NT2/D1 (cell line): Measurements from ENCODE around the gene OGFRL1.

Experiments used
- DNase-seq: peaks from one replicate; pipeline ENCODE4 v3.0.0-alpha.2; 2011; ENCODE audit warnings: low read depth, low spot score
- H3K27me3 ChIP-seq: 2 replicates; pipeline ENCODE4 v1.6.0; 2011; ENCODE audit warnings: mild to moderate bottlenecking; ENCODE audit not compliant: insufficient read length, insufficient read depth
- H3K36me3 ChIP-seq: 2 replicates; pipeline ENCODE4 v1.6.1; 2011; ENCODE audit warnings: mild to moderate bottlenecking, low read length, mixed read lengths; ENCODE audit not compliant: insufficient read depth, insufficient read length
- H3K4me1 ChIP-seq: 2 replicates; pipeline ENCODE4 v1.5.1; 2011; ENCODE audit not compliant: insufficient read depth, insufficient read length
- H3K4me3 ChIP-seq: 2 replicates; pipeline ENCODE4 v1.5.1; 2011; ENCODE audit warnings: low read depth; ENCODE audit not compliant: insufficient read length
- H3K9ac ChIP-seq: 2 replicates; pipeline ENCODE4 v1.6.0; 2011; ENCODE audit warnings: low read depth; ENCODE audit not compliant: insufficient read length
- H3K9me3 ChIP-seq: 2 replicates; pipeline ENCODE4 v1.5.1; 2011; ENCODE audit warnings: mild to moderate bottlenecking, low read length; ENCODE audit not compliant: insufficient read depth
- SUZ12 ChIP-seq: IDR thresholded peaks from 2 replicates; pipeline ENCODE4 v1.6.1; 2011; ENCODE audit not compliant: insufficient read length, insufficient read depth; ENCODE audit errors: extremely low read depth
- YY1 ChIP-seq: IDR thresholded peaks from 2 replicates; pipeline ENCODE4 v1.6.1; 2011; ENCODE audit not compliant: insufficient read length, insufficient read depth
- ZNF274 ChIP-seq: IDR thresholded peaks from 2 replicates; pipeline ENCODE4 v1.6.1; 2011; ENCODE audit warnings: mild to moderate bottlenecking, low read depth, low read length

The OGFRL1 gene

DNA sequence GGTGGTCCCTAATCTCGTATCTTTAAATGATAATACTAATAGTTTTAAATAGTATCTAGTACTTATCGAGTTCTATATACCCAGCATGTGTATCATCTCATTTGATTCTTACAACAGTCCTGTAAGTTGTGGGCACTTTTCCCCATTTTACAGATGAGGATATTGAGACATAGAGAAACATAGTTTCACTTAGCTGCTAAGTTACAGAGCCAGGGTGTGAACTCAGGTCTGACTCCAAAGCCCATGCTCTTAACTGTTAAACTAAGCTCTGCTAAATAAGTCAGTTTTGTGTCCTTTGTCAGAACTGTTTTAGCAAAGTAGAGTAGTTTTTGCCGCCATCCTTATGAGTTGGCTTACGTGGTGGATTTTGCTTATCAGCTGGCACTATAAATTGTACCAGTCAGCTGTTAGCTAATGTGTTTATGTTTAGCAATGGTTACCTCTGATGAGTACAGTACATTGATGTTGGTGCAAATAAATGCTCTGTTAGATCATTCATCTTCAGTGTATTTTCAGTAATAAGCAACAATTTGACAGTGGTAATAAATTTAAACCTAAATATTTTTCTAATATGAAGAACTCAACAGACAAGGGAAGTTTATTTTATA, 12.1 kb downstream of the OGFRL1 start:
- TF ChIP-seq ZNF274: no peak
- TF ChIP-seq SUZ12: no peak
- no peak for TF ChIP-seq YY1
- peaks cover 21% of the 10 kb centered on the region for H3K36me3 ChIP-seq
- no peaks in the 10 kb centered on the region for H3K4me1 ChIP-seq
- no peak overlapping the region for H3K4me3 ChIP-seq
- H3K9me3 ChIP-seq: no peaks in the 10 kb centered on the region
- no peak for DNase-seq
- H3K9ac ChIP-seq: no peak overlapping the region
- no peaks in the 10 kb centered on the region for H3K27me3 ChIP-seq

DNA sequence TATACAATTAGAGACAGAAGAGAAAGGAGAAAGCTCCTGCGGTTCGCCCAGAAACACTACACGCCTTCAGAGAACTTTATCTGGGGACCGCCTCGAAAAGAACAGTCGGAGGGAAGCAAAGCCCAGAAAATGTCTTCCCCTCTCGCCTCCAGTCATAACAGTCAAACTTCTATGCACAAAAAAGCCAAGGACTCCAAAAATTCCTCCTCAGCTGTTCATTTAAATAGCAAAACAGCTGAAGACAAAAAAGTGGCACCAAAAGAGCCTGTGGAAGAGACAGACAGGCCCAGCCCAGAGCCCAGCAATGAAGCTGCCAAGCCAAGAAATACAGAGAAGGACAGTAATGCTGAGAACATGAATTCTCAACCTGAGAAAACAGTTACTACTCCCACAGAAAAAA, 12.9 kb downstream of the OGFRL1 start:
- DNase-seq: no peak
- H3K4me3 ChIP-seq: no peak overlapping the region
- no peaks in the 10 kb centered on the region for H3K9me3 ChIP-seq
- peaks cover 21% of the 10 kb centered on the region for H3K36me3 ChIP-seq
- H3K4me1 ChIP-seq: no peaks in the 10 kb centered on the region
- no peak for TF ChIP-seq ZNF274
- TF ChIP-seq YY1: no peak
- TF ChIP-seq SUZ12: no peak
- H3K9ac ChIP-seq: no peak overlapping the region
- H3K27me3 ChIP-seq: no peaks in the 10 kb centered on the region

DNA sequence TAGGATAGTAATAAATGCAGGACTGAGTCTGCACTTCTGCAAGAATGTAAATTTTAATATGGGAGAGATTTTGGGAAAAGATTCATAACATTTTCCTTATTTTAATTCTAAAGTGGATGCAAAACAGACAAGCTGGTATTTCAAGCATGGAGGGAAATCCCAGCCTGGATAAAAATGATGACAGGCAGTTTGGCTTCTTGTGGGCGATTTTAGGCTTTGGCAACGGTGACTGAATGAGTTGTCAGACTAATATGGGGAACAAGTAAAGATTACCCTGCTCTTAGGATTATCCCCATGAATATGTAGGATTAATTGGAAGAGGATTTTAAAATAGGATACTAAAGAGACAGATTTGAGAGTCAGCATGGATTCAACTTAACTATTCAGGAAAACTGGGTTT, 21.0 kb downstream of the OGFRL1 start:
- TF ChIP-seq SUZ12 (no peak), ZNF274 (no peak), YY1 (no peak)
- no peaks in the 10 kb centered on the region for H3K4me1 ChIP-seq
- H3K4me3 ChIP-seq: no peak overlapping the region
- DNase-seq: no peak
- no peaks in the 10 kb centered on the region for H3K27me3 ChIP-seq
- no peaks in the 10 kb centered on the region for H3K36me3 ChIP-seq
- no peak overlapping the region for H3K9ac ChIP-seq
- no peaks in the 10 kb centered on the region for H3K9me3 ChIP-seq

DNA sequence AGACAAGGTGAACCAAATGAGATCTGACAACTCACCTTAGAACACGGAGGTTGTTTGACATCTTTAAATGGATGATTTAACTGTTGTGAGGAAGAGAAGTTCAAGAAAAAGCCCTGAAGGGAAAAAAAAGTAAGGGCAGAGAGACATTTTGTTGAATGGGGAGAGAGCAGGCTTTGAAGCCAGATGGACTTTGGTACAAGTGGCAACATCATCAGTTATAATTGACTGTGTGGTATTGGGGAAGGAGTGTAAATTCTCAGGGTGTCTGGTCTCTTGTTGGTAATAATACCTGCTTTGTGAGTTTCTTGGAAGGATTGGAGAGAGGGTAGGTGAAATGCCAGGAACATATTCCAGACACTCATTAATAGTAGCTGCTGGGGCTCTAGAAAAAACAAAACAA, 21.6 kb downstream of the OGFRL1 start:
- Histone ChIP-seq H3K4me1 (no peaks in the 10 kb centered on the region), H3K36me3 (no peaks in the 10 kb centered on the region), H3K9ac (no peak overlapping the region), H3K4me3 (no peak overlapping the region), H3K9me3 (no peaks in the 10 kb centered on the region), H3K27me3 (no peaks in the 10 kb centered on the region)
- TF ChIP-seq SUZ12 (no peak), YY1 (no peak), ZNF274 (no peak)
- DNase-seq: no peak

DNA sequence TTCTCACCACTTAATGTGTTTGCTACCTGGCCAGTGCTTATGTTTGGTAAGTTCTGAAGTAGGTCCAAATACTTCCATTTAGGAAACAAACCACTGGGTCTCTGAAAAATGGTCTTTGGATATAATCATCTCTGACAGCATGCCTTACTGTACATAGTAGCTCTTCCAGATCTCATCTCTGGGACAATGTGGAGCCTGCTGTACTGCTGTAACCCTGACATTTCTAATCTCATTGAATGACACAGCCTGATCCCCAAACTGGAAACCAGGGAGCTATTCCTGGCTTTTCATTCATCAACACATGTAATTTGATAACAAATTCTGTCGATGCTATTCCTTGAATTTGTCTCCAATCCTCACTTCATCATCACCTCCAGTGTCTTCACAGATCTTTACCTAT, 23.5 kb downstream of the OGFRL1 start:
- TF ChIP-seq ZNF274 (no peak), SUZ12 (no peak), YY1 (no peak)
- Histone ChIP-seq H3K4me1 (no peaks in the 10 kb centered on the region), H3K9ac (no peak overlapping the region), H3K9me3 (no peaks in the 10 kb centered on the region), H3K36me3 (no peaks in the 10 kb centered on the region), H3K27me3 (no peaks in the 10 kb centered on the region), H3K4me3 (no peak overlapping the region)
- DNase-seq: no peak

DNA sequence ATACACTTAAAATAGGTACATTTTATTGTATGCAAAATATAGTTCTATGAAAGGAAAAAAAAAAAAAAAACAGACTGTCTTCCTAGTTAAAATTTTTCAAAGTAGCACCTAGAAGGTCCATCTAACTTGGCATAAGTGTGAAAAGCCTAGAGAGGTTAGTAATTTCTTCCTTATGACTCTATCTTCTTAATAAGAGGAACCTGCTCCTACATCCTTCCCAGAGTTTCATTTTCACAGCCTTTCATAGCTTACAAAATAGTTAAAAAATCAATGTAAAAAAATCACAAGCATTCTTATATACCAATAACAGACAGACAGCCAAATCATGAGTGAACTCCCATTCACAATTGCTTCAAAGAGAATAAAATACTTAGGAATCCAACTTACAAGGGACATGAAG, 28.8 kb downstream of the OGFRL1 start:
- Histone ChIP-seq H3K4me1 (no peaks in the 10 kb centered on the region), H3K27me3 (no peaks in the 10 kb centered on the region), H3K9ac (no peak overlapping the region), H3K4me3 (no peak overlapping the region), H3K36me3 (no peaks in the 10 kb centered on the region), H3K9me3 (no peaks in the 10 kb centered on the region)
- DNase-seq: no peak
- no peak for TF ChIP-seq ZNF274
- no peak for TF ChIP-seq YY1
- no peak for TF ChIP-seq SUZ12

DNA sequence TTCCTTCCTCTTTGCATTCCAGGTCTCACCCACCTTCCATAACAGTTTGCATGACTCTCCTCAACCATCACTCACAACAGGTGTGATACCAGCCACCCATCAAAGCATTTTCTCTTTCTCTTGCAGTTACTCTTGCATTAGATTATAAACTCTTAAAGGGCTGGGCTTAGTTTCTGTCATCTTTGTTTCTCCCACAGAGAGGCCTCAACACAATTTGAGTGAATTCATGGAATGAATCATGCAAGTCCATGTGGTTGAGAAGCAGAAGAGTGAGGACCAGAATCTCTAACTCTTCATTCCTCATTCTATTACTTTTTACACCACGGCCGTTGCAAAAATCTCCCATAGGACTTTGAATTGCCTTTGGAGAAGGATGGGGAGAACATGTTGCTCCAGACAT, 31.4 kb downstream of the OGFRL1 start:
- no peaks in the 10 kb centered on the region for H3K9me3 ChIP-seq
- TF ChIP-seq SUZ12 (no peak), YY1 (no peak), ZNF274 (no peak)
- no peak for DNase-seq
- no peak overlapping the region for H3K4me3 ChIP-seq
- no peaks in the 10 kb centered on the region for H3K36me3 ChIP-seq
- H3K4me1 ChIP-seq: no peaks in the 10 kb centered on the region
- H3K9ac ChIP-seq: no peak overlapping the region
- no peaks in the 10 kb centered on the region for H3K27me3 ChIP-seq
